ENCODE measurements around the gene PPP1R37.

The PPP1R37 gene

DNA sequence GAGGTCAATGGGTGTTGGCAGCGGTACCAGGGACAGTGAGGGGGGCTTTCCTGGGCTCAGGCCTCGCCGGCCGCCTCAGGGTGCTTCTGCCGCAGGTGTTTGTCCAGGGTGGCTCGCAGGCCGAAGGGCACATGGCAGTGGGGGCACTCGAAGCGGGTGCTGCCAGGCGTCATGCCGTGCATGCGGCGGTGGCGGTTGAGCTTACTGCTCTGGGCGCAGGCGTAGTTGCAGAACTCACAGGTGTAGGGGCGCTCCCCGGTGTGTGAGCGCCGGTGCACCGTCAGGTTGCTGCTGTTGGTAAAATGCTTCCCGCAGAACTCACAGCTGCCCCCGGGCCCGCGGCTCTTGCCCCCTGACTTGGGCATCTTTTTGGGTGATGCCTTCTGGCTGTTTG, 21.4 kb upstream of the PPP1R37 start:
- DNase-seq (no peak), ATAC-seq (no peak)

DNA sequence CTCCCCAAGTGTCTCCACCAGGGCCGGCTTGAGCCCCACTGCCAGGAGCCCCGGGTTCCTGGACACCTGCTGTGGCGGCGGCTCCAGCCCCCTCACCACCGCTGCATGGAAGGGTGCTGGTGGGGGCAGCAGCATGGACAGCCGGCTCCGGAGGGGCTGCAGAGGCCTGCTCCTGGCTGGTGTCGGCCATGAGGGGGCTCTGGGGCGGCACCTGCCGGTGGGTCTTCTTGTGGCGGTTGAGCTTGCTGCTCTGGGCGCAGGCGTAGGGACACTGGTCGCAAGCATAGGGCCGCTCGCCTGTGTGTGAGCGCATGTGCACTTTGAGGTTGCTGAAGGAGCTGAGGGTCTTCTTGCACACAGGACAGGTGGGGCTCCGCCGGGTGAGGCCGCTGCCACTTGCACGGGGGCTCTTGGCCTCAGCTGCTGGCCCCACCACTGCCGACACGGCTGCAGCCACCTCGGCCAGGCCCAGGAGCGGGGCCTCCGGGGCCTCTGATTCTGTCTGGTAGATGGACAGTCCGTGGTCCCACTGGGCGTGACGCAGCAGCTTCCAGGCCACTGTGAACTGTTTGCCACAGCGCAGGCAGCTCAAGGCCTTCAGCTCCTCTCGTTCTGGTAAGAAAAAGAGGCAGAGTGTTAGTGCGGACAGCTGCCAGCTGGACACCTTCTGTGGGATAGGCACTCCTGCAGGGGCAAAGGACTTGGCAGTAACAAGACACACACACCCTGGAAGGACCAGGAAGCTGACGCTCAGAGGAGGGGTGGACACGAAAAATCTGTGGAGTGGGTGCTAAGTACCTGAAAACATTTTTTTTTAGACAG, 20.8 kb upstream of the PPP1R37 start:
- no peak for DNase-seq
- no peak for ATAC-seq

DNA sequence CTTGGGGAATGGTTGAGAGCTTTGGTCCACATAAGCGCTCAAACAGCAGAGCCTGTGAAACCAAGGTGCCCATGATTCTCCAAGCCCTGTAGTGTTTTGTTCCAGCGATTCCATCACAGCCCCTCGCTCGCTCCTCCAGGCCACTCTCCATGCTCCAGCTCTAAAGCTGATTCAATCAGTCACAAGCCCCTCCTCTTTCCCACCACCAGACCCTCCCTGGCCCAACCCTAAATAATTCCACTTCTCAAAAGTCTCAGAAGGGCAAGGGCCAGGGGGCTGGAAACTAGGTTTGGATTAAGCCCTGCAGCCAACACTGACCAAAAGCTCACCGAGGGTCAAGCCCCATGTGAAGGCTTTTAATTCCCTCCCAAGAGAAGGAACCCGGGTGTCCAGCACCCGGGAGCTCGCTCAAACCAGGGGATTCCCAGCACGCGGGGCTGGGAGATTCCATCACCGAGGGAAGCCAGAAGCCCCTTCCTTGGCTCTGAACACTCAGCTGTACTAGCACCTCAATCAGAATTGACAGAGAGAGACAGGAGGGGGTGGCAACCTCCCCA, 18.2 kb upstream of the PPP1R37 start:
- DNase-seq, result no peak
- ATAC-seq, result no peak

DNA sequence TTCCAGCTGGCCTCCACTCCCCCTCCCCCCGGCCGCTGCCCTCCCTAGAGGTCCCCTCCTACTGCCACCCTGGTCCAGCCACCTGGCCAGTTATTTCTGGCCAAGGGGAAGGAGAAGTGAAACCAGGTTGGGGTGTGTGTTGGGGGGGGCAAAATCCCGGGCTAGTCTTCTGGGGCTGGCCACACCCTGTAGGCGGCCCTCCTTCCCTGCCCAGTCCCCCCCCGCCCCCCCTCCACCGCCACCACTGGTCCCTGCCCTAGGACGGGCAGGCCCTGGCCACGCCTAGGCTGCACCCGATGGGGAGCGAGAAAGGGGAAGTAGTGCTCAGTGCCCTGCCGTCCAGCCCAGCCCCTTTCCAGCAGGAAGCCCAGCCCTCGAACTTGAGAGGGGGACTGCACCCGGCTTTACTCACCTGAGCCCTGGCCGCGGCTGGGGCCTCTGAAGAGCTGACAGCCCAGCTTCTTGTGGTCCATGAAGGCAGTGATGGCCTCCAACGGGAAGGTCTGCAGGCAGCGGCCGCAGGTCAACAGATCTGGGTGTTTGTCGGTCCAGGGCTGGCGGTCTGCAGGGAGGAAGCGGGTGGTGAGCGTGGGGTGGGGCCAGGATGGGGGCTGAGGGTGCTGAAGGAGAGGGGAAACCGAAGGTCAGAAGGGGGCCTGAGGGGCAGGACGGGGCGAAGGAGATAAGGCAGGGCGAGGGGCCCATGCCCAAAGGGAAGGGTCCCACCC, 17.5 kb upstream of the PPP1R37 start:
- peak; percentile 62 for DNase-seq
- peak; percentile 41 for ATAC-seq

DNA sequence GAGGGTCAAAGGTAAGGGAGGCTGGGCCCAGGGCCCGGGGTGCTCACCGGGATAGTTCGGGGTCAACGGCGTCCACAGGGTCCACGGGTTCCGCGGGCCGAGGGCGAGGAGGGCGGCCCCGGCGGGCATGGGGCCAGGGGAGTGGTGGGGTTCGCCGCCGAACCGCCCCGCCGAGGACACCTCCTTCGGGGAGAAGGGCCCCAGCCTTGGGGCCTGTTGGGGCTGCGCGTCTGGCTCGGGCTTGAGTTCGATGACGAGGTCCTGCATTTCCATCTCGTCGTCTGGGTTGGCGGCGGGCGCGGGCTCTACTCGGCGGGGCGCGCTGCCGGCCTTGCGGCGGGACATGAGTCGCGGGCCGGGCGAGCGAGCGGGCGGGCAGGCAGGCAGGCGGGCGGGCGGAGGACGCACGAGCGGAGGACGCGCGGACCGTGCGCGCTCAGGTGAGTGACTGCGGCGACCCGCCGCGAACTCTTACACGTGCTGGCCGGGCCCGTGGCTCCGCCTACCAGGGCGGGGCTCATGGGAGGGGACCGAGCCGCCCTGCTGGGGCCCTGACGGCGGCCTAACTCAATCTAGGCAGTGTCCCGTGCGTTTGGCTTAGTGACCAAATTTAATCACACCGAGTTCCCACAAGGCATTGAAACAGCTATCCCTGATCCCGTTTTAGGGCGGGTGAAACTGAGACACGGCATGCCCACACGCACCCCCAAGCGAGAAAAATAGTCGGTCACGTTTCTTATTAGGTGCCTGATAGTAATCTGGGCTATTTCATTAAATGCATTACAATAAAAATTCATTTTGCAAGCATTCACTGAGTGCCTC, 16.7 kb upstream of the PPP1R37 start, which contains the start of gene ZNF296:
Gene ZNF296 (minus strand): TSS at position 450 of the 822 bp plus-strand sequence. CDS start 105 bp downstream, at position 345.
- DNase-seq, result peak; percentile 88

DNA sequence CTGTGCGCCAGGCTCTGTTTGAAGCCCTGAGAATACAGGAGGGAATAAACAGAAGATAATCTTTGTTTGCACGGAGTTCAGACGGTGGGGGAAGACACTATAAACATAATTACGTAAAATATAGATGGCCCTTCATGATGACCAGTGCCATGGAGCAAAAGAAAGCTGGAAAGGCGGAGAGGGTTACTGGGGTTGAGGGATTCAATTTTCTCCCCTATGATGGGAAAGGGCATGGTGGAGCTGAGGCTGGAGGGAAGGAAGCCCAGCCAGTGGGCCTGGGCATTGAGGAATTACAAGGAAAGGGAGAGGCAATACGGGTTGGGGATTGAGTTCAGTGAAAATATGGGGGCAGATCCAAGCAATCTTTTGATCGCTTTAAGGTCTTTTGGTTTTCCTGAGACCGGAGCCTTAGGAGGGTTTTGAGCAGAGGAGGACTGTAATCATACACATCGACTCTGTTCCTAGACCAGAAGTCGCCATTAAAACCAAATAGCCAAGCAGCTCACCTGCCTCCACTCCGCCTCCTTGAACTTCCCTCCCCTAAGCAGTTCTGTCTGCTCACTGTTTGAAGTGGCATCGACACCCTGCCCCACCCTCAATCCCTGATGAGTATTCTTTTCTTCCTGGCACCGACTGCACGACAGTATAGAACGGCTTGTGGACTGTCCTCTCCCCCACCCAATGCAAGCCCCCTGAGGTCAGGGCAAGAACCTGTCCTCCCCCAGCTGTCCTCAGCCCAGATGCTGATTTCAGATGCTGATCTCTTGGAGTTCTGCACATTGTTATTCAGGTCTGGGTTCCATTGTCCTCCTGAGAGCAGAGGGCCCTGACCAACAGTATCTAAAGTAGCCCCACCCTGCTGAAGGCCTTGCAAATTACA, 15.9 kb upstream of the PPP1R37 start:
- DNase-seq (peak; percentile 18), ATAC-seq (no peak)

More for the DNA sequence above, 16.7 kb upstream of the PPP1R37 start, which contains the start of gene ZNF296:
- peak; percentile 83 for ATAC-seq

DNA sequence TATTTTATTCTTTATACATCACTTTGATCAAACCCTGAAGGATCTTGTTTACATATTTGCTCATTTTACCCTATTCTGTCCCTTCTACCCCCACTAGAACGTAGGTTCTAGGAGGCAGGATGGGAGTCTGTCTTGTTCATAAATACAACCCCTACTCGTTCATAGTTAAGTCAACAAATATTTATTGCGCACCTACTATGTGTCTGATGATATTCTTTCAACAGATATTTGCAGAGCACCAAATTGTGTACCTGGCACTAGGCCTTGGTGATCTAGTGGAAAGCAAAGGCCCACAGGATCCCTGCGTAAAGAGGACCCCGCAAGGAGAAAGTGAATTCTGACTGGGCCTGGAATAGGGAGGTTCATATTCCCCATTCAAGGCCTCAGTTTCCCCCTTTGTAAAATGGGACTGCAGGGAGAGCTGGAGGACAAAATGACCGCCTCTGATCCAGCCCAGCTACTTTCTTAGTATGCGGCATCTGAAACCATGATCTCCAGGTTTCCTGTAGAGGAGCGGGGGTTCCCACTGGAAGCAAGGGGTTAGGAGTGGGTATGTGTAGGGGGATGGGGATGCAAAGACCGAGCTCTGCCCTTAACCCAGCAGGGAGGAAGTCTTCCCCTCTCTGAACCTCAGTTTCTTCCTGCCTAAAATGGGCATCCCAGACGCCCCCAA, 14.5 kb upstream of the PPP1R37 start:
- peak; percentile 1 for ATAC-seq
- DNase-seq, result no peak

DNA sequence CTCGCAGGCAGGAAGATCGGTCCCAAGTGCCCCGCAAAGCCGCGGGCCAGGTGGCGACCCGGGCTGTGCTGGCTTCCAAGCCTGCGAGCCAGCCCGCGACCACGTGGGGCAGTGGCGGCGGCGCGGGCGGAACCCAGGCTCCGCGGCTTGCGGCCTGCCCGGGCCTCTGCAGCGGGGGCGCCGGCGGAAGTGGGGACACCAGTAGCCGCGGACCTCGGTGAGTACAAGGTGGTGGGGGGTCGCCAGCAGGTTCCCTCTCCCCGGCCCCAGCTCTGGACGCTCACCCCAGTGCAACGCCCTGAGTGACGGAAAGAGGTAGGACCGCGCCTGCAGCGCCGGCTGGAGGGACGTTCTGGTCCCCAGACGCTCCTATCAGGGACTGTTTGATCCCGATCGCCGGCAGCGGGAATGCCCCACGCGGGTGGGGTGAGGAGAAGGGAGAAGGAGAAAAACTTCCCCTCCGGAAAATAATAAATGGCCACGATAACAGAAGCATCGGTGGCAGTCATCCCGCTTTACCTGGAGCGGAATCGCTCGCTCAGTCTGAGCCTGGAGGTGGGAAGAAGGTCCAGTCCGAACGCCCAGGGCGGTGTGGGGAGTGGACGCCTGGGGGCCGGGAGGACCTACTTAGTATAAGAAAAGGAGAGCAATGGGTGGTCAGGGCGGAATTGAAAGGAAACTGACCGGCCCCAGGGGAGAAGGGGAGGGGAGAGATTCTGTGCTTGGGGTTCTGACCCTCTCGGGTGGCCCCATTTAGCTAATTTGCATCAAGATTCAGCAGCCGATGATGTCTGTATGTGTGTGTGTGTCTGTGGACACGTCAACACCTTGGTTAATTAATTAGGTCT, 13.7 kb upstream of the PPP1R37 start, which contains the start of gene GEMIN7:
Gene GEMIN7 (plus strand): TSS at position 198 of the 848 bp plus-strand sequence. CDS start 10,855 bp downstream, outside the sequence.
- ATAC-seq (peak; percentile 74), DNase-seq (peak; percentile 89)

DNA sequence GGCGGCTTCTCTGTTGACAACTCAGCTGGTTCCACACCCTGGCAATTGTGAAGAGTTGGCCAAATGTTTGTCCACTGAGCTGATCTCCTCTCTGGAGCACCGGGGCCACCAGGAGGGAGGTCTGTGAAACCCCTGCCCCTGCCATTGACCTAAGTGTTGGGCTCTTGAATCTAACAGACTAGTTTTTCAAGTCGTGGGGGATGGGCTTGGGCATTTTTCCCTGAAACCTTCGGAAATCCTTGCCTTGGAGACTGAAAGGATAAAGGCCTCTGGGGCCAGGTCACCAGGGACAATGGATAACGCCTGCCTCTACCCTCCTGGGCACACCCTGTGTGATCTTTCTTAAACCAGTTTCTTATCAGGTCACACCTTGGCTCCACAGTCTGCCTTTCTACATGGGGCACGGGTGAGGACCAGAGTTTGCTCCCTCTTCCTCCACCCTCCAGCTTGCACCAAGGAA, 13.0 kb upstream of the PPP1R37 start:
- DNase-seq, result no peak
- no peak for ATAC-seq

DNA sequence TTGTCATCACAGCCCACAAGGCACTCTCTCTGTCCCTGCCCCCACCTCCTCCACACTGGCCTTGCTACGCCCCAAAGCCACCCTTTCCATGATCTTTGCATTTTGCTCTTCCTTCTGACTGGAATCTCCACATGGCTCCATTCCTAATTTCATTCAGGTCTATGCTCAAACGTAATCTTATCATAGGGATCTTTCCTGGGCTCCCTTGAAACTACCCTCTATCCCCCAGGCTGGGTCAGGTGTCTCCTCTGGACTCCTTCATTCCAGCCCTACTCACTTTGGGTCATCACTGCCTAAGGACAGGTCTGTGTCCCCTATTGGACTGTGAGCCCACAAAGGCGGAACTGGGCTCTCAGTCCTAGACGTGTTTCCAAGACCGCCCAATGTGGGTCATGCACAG, 10.8 kb upstream of the PPP1R37 start:
- no peak for DNase-seq
- no peak for ATAC-seq

DNA sequence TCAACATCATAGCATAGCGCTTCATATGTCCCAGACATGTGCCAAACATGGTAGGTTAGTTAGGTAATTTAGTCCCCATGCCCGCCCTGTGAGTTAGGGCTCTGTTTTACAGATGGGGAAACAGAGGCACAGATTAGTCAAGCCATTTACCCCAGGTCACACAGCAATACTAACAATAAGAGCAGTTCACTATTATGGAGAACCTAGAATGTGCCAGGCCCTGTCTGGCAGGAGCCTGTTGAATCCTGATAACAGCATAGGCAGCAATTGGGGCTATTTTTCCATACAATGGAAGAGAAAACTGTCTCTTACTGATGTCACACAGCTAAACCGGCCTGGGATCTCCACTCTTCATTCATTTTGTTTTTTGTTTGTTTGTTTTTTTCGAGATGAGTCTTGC, 6.5 kb upstream of the PPP1R37 start:
- ATAC-seq (no peak), DNase-seq (no peak)

DNA sequence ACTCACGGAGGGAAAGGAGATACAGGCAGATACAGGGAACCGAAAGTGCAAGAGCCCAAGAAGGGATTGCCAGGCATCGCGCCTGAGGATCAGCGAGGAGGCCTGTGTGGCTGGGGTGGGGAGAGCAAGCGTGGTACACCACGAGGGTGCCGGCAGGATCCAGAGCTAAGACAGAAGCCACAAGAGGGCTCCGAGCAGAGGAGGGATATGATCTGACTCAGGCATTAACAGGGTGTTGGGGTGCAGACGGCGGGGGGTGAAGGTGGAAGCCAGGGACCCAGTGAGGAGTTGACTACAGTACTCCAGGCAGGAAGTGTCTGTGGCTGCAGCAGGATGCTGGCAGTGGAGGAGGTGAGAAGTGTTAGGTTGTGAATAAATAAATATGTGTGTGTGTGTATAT, 5.4 kb upstream of the PPP1R37 start:
- peak; percentile 50 for DNase-seq
- ATAC-seq, result peak; percentile 61

DNA sequence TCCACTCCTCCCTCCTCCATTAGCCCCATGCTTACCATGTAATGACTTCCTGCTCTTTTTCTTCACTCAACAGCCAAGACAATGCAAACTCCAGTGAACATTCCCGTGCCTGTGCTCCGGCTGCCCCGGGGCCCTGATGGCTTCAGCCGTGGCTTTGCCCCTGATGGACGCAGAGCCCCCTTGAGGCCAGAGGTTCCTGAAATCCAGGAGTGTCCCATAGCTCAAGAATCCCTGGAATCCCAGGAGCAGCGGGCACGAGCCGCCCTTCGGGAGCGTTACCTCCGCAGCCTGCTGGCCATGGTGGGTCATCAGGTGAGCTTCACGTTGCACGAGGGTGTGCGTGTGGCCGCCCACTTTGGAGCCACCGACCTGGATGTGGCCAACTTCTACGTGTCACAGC, 2.9 kb upstream of the PPP1R37 start:
- ATAC-seq, result no peak
- DNase-seq, result no peak

DNA sequence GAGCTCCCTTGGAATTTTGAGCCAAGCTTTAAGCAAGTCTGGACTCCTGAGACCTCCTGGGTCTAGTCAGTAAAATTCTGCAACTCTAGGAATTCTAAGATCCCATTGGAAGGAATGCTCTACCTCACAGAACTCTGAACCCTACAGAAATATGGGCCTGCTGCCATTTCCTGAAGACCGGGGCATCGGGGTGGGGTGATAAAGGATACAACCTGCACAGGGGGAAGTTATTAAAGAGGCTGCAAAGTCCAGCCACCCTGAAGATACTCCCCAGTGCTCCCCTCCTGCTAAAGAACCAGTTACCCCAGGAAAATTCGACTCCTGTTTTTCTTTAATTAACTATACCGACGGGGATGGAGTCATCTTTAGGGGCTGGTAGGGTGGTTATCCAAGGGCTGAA, 2.4 kb upstream of the PPP1R37 start:
- ATAC-seq (no peak), DNase-seq (no peak)

DNA sequence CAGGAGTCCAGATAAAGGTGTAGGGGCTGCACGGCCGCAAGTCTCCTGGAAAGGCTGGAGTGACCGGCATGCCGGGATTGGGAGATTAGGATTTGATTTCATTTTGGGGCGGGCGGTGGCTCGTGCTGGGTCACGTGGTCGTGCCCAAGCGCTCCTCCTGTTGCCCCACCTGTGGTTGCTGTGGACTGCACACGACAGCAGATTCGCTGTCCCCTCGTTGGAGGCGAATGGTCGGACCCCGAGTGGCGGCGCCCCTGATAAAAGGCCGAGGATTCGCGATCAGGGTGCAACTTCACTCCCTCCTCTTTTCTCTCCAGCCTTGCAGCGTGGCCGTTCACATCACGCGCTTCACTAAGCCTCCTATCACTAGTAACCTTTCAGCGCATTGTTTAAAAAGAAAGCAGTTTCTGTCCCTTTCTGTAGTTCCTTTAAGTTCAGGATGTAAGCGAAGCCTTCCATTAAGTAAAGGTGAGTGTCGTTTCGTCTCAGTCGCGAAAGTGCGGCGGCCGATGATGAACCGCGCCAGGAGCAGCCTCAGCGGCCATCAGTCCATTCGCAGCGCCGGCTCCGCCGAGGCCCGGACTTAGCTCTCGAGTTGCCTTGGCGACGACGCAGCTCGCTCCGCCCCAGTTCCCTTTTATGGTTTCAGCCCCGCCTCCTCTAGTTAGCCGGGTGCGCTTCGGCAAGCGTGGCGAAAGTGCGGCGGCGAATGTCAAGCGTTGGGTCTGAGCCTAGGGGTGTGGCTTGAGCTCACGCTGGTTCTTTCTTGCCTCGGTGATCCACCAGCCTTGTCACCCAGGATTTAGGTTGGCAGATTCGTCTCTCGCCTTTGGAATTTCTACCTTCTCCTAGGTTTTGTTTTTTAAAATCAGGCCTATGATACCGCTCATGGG, 1.7 kb upstream of the PPP1R37 start:
- peak; percentile 95 for DNase-seq
- ATAC-seq, result peak; percentile 77

DNA sequence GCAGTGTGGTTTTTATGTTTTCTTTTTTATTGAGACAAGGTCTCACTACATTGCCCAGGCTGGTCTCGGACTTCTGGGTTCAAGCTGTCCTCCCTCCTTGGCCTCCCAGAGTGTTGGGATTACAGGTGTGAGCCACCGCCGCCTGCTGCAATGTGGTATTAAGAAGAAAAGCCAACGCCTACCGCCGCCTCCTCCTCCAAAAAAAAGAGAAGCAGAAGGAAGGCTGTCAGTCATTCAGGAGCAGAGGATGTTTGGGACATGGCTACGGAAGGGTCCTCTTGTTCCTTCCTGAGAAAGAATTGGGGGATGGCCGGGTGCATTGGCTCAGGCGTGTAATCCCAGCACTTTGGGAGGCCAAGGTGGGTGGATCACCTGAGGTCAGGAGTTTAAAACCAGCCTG, 1.2 kb downstream of the PPP1R37 start:
- DNase-seq (no peak), ATAC-seq (no peak)

DNA sequence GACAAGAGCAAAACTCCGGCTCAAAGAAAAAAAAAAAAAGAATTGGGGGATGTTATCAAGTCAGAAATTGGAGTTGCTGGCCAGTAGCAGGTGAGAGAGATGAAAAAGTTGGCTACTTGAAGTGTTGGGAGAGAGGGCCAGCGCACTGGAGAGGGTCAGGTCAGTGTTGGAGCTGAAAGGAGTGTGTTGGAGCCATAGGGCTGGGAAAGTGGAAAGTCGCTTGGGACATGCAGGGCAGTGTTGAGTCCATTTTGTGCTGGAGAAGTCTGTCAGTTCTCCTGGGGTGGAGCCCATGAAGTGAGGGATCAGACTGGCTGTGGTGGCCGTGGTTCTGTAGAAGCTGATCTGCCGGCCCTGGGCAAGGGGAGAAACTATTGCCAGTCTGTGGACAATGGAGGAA, 1.7 kb downstream of the PPP1R37 start:
- ATAC-seq, result no peak

More for the DNA sequence above, 1.7 kb downstream of the PPP1R37 start:
- no peak for DNase-seq

Measured in stimulated activated naive CD8-positive, alpha-beta T cell treated with anti-CD3 and anti-CD28 coated beads, Interleukin-15, Interleukin-2, amounts not matched to agents 100 U/mL and 50 U/mL, for 24 hours (primary cell).